ENCODE data around the gene ZCCHC9. TPM values are rescaled to one million over a fixed set of nuclear protein-coding genes. Genes with fewer than 3 reads are reported as not detected.
"Not testable (repeated sequence)": the region's sequence is repeated elsewhere in the genome, so short reads cannot be mapped to it uniquely, and the experiment has no call there.

Gene ZCCHC9
- total RNA-seq, 1 donor from 2014 or later: 22.5 TPM

DNA sequence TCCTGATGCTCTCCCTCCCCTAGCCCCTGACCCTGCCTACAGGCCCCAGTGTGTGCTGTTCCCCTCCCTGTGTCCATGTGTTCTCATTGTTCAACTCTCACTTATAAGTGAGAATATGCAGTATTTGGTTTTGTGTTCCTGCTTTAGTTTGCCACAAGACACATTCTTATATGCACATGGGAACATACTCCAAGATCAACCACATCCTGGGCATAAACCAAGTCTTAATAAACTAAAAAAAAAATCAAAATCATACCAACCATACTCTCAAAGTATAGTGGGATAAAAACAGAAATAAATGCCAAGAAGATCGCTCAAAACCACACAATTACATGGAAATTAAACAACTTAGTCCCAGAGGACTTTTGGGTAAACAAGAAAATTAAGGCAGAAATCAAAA lies 11.2 kb upstream of the ZCCHC9 start:
- Histone ChIP-seq H3K27ac (ENCODE audit: low read depth, low read length) (no peak overlapping the region), H3K36me3 (ENCODE audit: insufficient read depth, low read length) (no peaks in the 10 kb centered on the region), H2AFZ (ENCODE audit: low read depth, low read length) (no peak overlapping the region), H3K4me3 (ENCODE audit: insufficient read depth, low read depth, low read length) (no peak overlapping the region), H3K4me1 (ENCODE audit: insufficient read depth, low read length) (no peaks in the 10 kb centered on the region), H4K20me1 (ENCODE audit: insufficient read depth, low read length) (peaks cover 14% of the 10 kb centered on the region), H3K9me3 (ENCODE audit: insufficient read depth, low read depth, low read length) (no peaks in the 10 kb centered on the region), H3K27me3 (ENCODE audit: insufficient read depth, low read length) (no peaks in the 10 kb centered on the region), H3K9ac (ENCODE audit: low read length) (no peak overlapping the region), H3K4me2 (ENCODE audit: low read length) (no peak overlapping the region), H3K79me2 (ENCODE audit: insufficient read depth, low read length) (peaks cover 63% of the 10 kb centered on the region)
- Mint-ChIP-seq H3K27me3 (ENCODE audit: low read depth, unreplicated experiment) (no peaks in the 10 kb centered on the region), H3K4me1 (ENCODE audit: low read depth, unreplicated experiment) (no peaks in the 10 kb centered on the region), H3K9me3 (ENCODE audit: unreplicated experiment) (peaks cover 10% of the 10 kb centered on the region), H3K36me3 (ENCODE audit: low read depth, unreplicated experiment) (peaks cover 9% of the 10 kb centered on the region), H3K27ac (ENCODE audit: unreplicated experiment) (no peak overlapping the region), H3K4me3 (ENCODE audit: unreplicated experiment) (no peak overlapping the region)
- DNase-seq (ENCODE audit: low read depth) (no peak), FAIRE-seq (no peak)
- TF ChIP-seq, protein P1, sequence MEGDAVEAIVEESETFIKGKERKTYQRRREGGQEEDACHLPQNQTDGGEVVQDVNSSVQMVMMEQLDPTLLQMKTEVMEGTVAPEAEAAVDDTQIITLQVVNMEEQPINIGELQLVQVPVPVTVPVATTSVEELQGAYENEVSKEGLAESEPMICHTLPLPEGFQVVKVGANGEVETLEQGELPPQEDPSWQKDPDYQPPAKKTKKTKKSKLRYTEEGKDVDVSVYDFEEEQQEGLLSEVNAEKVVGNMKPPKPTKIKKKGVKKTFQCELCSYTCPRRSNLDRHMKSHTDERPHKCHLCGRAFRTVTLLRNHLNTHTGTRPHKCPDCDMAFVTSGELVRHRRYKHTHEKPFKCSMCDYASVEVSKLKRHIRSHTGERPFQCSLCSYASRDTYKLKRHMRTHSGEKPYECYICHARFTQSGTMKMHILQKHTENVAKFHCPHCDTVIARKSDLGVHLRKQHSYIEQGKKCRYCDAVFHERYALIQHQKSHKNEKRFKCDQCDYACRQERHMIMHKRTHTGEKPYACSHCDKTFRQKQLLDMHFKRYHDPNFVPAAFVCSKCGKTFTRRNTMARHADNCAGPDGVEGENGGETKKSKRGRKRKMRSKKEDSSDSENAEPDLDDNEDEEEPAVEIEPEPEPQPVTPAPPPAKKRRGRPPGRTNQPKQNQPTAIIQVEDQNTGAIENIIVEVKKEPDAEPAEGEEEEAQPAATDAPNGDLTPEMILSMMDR (IDR thresholded peaks at IDR 0.05; ENCODE audit: insufficient read depth, low read depth, low read length): no peak
- TF ChIP-seq EZH2 (IDR thresholded peaks at IDR 0.05; ENCODE audit: insufficient read depth, low read length): no peak

DNA sequence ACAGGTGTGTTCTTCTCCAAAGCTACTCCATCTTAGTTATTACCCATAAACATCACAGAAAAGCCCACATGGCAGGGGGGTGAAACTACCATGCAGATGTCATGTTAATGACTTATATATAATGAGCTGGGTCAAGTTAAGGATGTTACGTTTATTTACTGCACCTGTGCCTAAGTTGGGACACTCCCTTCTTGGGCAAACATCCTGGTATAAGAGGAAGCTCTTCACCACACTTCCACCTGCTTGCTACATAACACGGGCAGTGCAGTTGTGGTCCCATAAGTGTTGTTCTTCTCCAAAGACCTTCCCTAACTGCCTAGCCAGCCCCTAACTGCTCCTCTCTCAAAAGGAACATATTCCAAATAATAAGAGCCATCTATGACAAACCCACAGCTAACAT lies 9.3 kb upstream of the ZCCHC9 start:
- Mint-ChIP-seq H3K27ac (ENCODE audit: unreplicated experiment) (no peak overlapping the region), H3K4me3 (ENCODE audit: unreplicated experiment) (no peak overlapping the region), H3K27me3 (ENCODE audit: low read depth, unreplicated experiment) (no peaks in the 10 kb centered on the region), H3K36me3 (ENCODE audit: low read depth, unreplicated experiment) (peaks cover 9% of the 10 kb centered on the region), H3K4me1 (ENCODE audit: low read depth, unreplicated experiment) (no peaks in the 10 kb centered on the region), H3K9me3 (ENCODE audit: unreplicated experiment) (peaks cover 10% of the 10 kb centered on the region)
- Histone ChIP-seq H4K20me1 (ENCODE audit: insufficient read depth, low read length) (peaks cover 8% of the 10 kb centered on the region), H2AFZ (ENCODE audit: low read depth, low read length) (no peak overlapping the region), H3K9ac (ENCODE audit: low read length) (no peak overlapping the region), H3K4me3 (ENCODE audit: insufficient read depth, low read depth, low read length) (no peak overlapping the region), H3K9me3 (ENCODE audit: insufficient read depth, low read depth, low read length) (no peaks in the 10 kb centered on the region), H3K4me2 (ENCODE audit: low read length) (no peak overlapping the region), H3K4me1 (ENCODE audit: insufficient read depth, low read length) (no peaks in the 10 kb centered on the region), H3K79me2 (ENCODE audit: insufficient read depth, low read length) (peaks cover 57% of the 10 kb centered on the region), H3K36me3 (ENCODE audit: insufficient read depth, low read length) (no peaks in the 10 kb centered on the region), H3K27me3 (ENCODE audit: insufficient read depth, low read length) (no peaks in the 10 kb centered on the region), H3K27ac (ENCODE audit: low read depth, low read length) (no peak overlapping the region)
- TF ChIP-seq EZH2 (IDR thresholded peaks at IDR 0.05; ENCODE audit: insufficient read depth, low read length): no peak
- FAIRE-seq: no peak
- DNase-seq (ENCODE audit: low read depth): no peak

DNA sequence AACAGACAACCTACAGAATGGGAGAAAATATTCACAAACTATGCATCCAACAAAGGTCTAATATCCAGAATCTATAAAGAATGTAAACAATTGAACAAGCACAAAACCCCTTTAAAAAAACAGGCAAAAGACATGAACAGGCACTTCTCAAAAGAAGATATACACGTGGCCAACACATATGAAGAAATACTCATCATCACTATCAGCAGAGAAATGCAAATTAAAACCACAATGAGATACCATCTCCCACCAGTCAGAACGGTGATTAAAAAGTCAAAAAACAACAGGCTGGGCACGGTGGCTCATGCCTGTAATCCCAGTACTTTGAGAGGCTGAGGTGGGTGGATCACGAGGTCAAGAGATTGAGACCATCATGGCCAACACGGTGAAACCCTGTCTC lies 7.4 kb upstream of the ZCCHC9 start:
- not testable (repeated sequence) for H3K4me3 Mint-ChIP-seq (ENCODE audit: unreplicated experiment); H3K9me3 ChIP-seq (ENCODE audit: insufficient read depth, low read depth, low read length); H4K20me1 ChIP-seq (ENCODE audit: insufficient read depth, low read length); DNase-seq (ENCODE audit: low read depth); H2AFZ ChIP-seq (ENCODE audit: low read depth, low read length); H3K36me3 ChIP-seq (ENCODE audit: insufficient read depth, low read length); H3K9ac ChIP-seq (ENCODE audit: low read length); H3K9me3 Mint-ChIP-seq (ENCODE audit: unreplicated experiment); H3K4me1 ChIP-seq (ENCODE audit: insufficient read depth, low read length); H3K4me1 Mint-ChIP-seq (ENCODE audit: low read depth, unreplicated experiment); H3K27me3 Mint-ChIP-seq (ENCODE audit: low read depth, unreplicated experiment); H3K27me3 ChIP-seq (ENCODE audit: insufficient read depth, low read length); H3K4me3 ChIP-seq (ENCODE audit: insufficient read depth, low read depth, low read length); FAIRE-seq; H3K27ac Mint-ChIP-seq (ENCODE audit: unreplicated experiment); H3K36me3 Mint-ChIP-seq (ENCODE audit: low read depth, unreplicated experiment); H3K27ac ChIP-seq (ENCODE audit: low read depth, low read length); H3K4me2 ChIP-seq (ENCODE audit: low read length)
- peaks cover 63% of the 10 kb centered on the region for H3K79me2 ChIP-seq (ENCODE audit: insufficient read depth, low read length)

DNA sequence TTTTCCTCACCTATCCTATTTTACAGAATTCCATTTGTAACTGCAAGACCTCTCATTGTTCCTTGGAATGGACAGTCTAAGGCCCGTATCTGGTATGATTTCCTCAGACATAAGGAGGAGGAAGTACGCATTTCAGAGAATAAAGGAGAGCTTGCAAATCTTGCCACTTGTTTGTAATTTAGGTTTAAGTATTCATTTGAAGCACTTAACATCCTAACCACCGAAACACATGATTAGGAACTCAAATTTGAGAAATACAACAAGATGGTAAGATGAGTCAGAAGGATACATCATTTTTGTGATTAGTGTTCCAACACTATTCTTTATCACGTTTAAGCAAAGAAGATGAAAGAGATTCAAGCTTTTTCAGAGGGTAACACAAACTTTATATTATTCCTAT lies 3.9 kb upstream of the ZCCHC9 start:
- H3K79me2 ChIP-seq (ENCODE audit: insufficient read depth, low read length): peaks cover 63% of the 10 kb centered on the region
- H3K27ac Mint-ChIP-seq (ENCODE audit: unreplicated experiment): no peak overlapping the region

More for the DNA sequence above, 3.9 kb upstream of the ZCCHC9 start:
- Mint-ChIP-seq H3K4me1 (ENCODE audit: low read depth, unreplicated experiment) (peaks cover 12% of the 10 kb centered on the region), H3K4me3 (ENCODE audit: unreplicated experiment) (no peak overlapping the region), H3K36me3 (ENCODE audit: low read depth, unreplicated experiment) (peaks cover 9% of the 10 kb centered on the region), H3K27me3 (ENCODE audit: low read depth, unreplicated experiment) (no peaks in the 10 kb centered on the region), H3K9me3 (ENCODE audit: unreplicated experiment) (peaks cover 3% of the 10 kb centered on the region)
- H2AFZ ChIP-seq (ENCODE audit: low read depth, low read length): no peak overlapping the region
- no peaks in the 10 kb centered on the region for H3K27me3 ChIP-seq (ENCODE audit: insufficient read depth, low read length)
- H3K9me3 ChIP-seq (ENCODE audit: insufficient read depth, low read depth, low read length): no peaks in the 10 kb centered on the region
- no peaks in the 10 kb centered on the region for H3K36me3 ChIP-seq (ENCODE audit: insufficient read depth, low read length)
- H4K20me1 ChIP-seq (ENCODE audit: insufficient read depth, low read length): peaks cover 4% of the 10 kb centered on the region
- TF ChIP-seq, protein P1 (IDR thresholded peaks at IDR 0.05; ENCODE audit: insufficient read depth, low read depth, low read length): no peak
- TF ChIP-seq EZH2 (IDR thresholded peaks at IDR 0.05; ENCODE audit: insufficient read depth, low read length): no peak
- no peak overlapping the region for H3K9ac ChIP-seq (ENCODE audit: low read length)
- no peak overlapping the region for H3K4me3 ChIP-seq (ENCODE audit: insufficient read depth, low read depth, low read length)
- H3K4me1 ChIP-seq (ENCODE audit: insufficient read depth, low read length): peaks cover 8% of the 10 kb centered on the region
- H3K27ac ChIP-seq (ENCODE audit: low read depth, low read length): no peak overlapping the region
- no peak for DNase-seq (ENCODE audit: low read depth)
- no peak overlapping the region for H3K4me2 ChIP-seq (ENCODE audit: low read length)
- no peak for FAIRE-seq

All from astrocyte (in vitro differentiated cells and primary cell).